B cell (primary cell): ENCODE results near the gene CPPED1. TPM values are rescaled to one million over a fixed set of nuclear protein-coding genes. Genes with fewer than 3 reads are reported as not detected.
A peak's percentile ranks its signal among the peaks of the same experiment; 100 is the strongest.

Source experiments
- ATAC-seq: fragments of 200-7000 bp; cut with Tn5 transposase; one replicate; pipeline ENCODE4 v1.10.0; 2021; ENCODE audit warnings: low read depth, mild to moderate bottlenecking, moderate number of reproducible peaks, moderate library complexity
- CTCF ChIA-PET: fragments of 350-600 bp; sonication (Branson Sonifier 250); formaldehyde crosslinking; loops from one replicate; lab custom pipeline; 2021; ENCODE audit warnings: antibody characterized with exemption, inconsistent platforms; lab: Charles Lee
- POLR2A ChIA-PET: fragments of 350-600 bp; sonication (Branson Sonifier 250); formaldehyde crosslinking; loops from one replicate; lab custom pipeline; 2021; ENCODE audit warnings: antibody characterized with exemption; lab: Charles Lee
- DNase-seq: peaks from one replicate; pipeline ENCODE4 v3.0.0; 2013
- H2AFZ ChIP-seq: 2 replicates; pipeline ENCODE4 v1.6.1; 2012; ENCODE audit warnings: mild to moderate bottlenecking, low read depth, low read length; ENCODE audit not compliant: insufficient read depth, poor library complexity, severe bottlenecking
- H3K27ac ChIP-seq, 2 donors: 1 replicate in 1 of 2; 2 replicates in 1 of 2; pipeline ENCODE4 v1.5.1; 2012 to 2013; ENCODE audit warnings: low read length in 2 of 2, mild to moderate bottlenecking in 2 of 2, moderate library complexity in 1 of 2
- H3K27me3 ChIP-seq, 4 experiments: fragments of 200-600 bp in 1 of 4; sonication (generic) in 1 of 4; replicated peaks in 1 of 4; 1 replicate in 2 of 4; 2 replicates in 2 of 4; pipeline versions ENCODE4 v1.6.1 to v1.7.0; 2013 to 2016; ENCODE audit warnings: low read length in 3 of 4, mild to moderate bottlenecking in 2 of 4, mixed read lengths in 1 of 4, moderate library complexity in 1 of 4; ENCODE audit not compliant: insufficient read depth in 4 of 4, control insufficient read depth in 3 of 4; ENCODE audit errors: control extremely low read depth in 1 of 4
- H3K36me3 ChIP-seq, 2 experiments: replicated peaks in 1 of 2; 1 replicate in 1 of 2; 2 replicates in 1 of 2; pipeline versions ENCODE4 v1.6.1 to v1.7.1; 2013; ENCODE audit warnings: low read length in 1 of 2; ENCODE audit not compliant: insufficient read depth in 2 of 2, control insufficient read depth in 1 of 2; ENCODE audit errors: control extremely low read depth in 1 of 2, extremely low read depth in 1 of 2
- H3K4me1 ChIP-seq, 2 donors: fragments of 200-600 bp in 1 of 2; sonication (generic) in 1 of 2; 1 replicate in 1 of 2; 2 replicates in 1 of 2; pipeline versions ENCODE4 v1.5.1 to v1.6.1; 2013 to 2017; ENCODE audit warnings: low read length in 2 of 2; ENCODE audit not compliant: control insufficient read depth in 2 of 2, insufficient read depth in 2 of 2
- H3K4me2 ChIP-seq: replicated peaks from 2 replicates; pipeline ENCODE3; 2012; ENCODE audit warnings: mild to moderate bottlenecking, low read depth, low read length; ENCODE audit not compliant: poor library complexity, severe bottlenecking
- H3K4me3 ChIP-seq, 5 experiments: fragments of 200-600 bp in 1 of 5; sonication (generic) in 1 of 5; 1 replicate in 3 of 5; 2 replicates in 2 of 5; pipeline versions ENCODE4 v1.5.1 to v1.7.0; 2011 to 2016; ENCODE audit warnings: low read length in 4 of 5, mild to moderate bottlenecking in 4 of 5, low read depth in 2 of 5, control low read depth in 1 of 5, moderate library complexity in 1 of 5; ENCODE audit not compliant: insufficient read depth in 1 of 5; ENCODE audit errors: control extremely low read depth in 1 of 5, extremely low read depth in 1 of 5
- H3K79me2 ChIP-seq: fragments of 200-600 bp; sonication (generic); one replicate; pipeline ENCODE4 v1.6.0; 2016; ENCODE audit warnings: low read length; ENCODE audit not compliant: control insufficient read depth, insufficient read depth
- H3K9ac ChIP-seq: fragments of 200-600 bp; sonication (generic); 2 replicates; pipeline ENCODE4 v1.6.1; 2017; ENCODE audit warnings: mild to moderate bottlenecking, low read length, moderate library complexity
- H3K9me3 ChIP-seq, 3 donors: one replicate each; pipeline versions ENCODE4 v1.6.1 to v1.7.1; 2013; ENCODE audit warnings: low read length in 2 of 3; ENCODE audit not compliant: control insufficient read depth in 2 of 3, insufficient read depth in 1 of 3; ENCODE audit errors: control extremely low read depth in 1 of 3
- H4K20me1 ChIP-seq: 2 replicates; pipeline ENCODE4 v1.6.0; 2012; ENCODE audit warnings: mild to moderate bottlenecking, low read length; ENCODE audit not compliant: insufficient read depth, control insufficient read depth, poor library complexity, severe bottlenecking
- H3K27ac Mint-ChIP-seq: one replicate; pipeline ENCODE4 v1.8.0; 2021; ENCODE audit warnings: mixed read lengths
- H3K27me3 Mint-ChIP-seq: one replicate; pipeline ENCODE4 v1.8.0; 2021; ENCODE audit warnings: mixed read lengths
- H3K4me1 Mint-ChIP-seq: one replicate; pipeline ENCODE4 v1.8.0; 2021; ENCODE audit warnings: mixed read lengths
- H3K4me3 Mint-ChIP-seq: one replicate; pipeline ENCODE4 v1.8.0; 2021; ENCODE audit warnings: mixed read lengths
- H3K9me3 Mint-ChIP-seq: one replicate; pipeline ENCODE4 v1.8.0; 2022; ENCODE audit warnings: mixed read lengths; ENCODE audit not compliant: insufficient read depth
- CTCF ChIP-seq: fragments of 200-600 bp; IDR thresholded peaks from one replicate; pipeline ENCODE4 v1.8.0; 2022; ENCODE audit warnings: antibody characterized with exemption, mild to moderate bottlenecking
- EZH2 ChIP-seq: IDR thresholded peaks from 2 replicates; pipeline ENCODE4 v1.6.1; 2012; ENCODE audit warnings: borderline replicate concordance, low read depth, mild to moderate bottlenecking, moderate library complexity, low read length; ENCODE audit not compliant: insufficient read depth, poor library complexity, severe bottlenecking
- WGBS: methylation state at CpG from one replicate; pipeline ENCODE4 v1.1.5; 2013; ENCODE audit warnings: missing lambda C conversion rate; ENCODE audit not compliant: insufficient coverage; 5-methylcytosine and 5-hydroxymethylcytosine counted together
- intact Hi-C: fragments of 100-400 bp; cut with micrococcal nuclease; formaldehyde crosslinking; loops from one replicate; pipeline ENCODE4 v1.10.0; 2022
- polyA plus RNA-seq: library from polyadenylated mRNA; depleted of rRNA; stranded (reverse); fragments of >200 nt; gene quantifications from 2 replicates; pipeline ENCODE4 v1.2.3, GENCODE V29; 2012
- total RNA-seq, 2 donors: library from RNA; stranded (reverse); fragments of 120-200 nt in 1 of 2; gene quantifications; 1 replicate in 1 of 2; 2 replicates in 1 of 2; pipeline versions ENCODE4 v1.2.3 to v1.2.4, GENCODE V29; 2013 to 2022

Gene CPPED1
- total and polyA plus RNA-seq, 2 donors (not counting 1 experiment from before 2014, with no cell fraction given): 5.9 to 11.3 TPM

GRCh38 chr16:12819126-12820117, 15.7 kb upstream of the CPPED1 start:
- Mint-ChIP-seq H3K4me1 (peaks cover 1% of the 10 kb centered on the region), H3K9me3 (no peaks in the 10 kb centered on the region), H3K27ac (no peak overlapping the region), H3K4me3 (no peak overlapping the region), H3K27me3 (peaks cover 14% of the 10 kb centered on the region)
- 35% methylated on average over 5 of the region's 18 CpGs for WGBS
- Histone ChIP-seq H3K79me2 (no peaks in the 10 kb centered on the region), H3K27me3 (no peaks in the 10 kb centered on the region), H4K20me1 (no peaks in the 10 kb centered on the region), H3K36me3 (no peaks in the 10 kb centered on the region), H3K27ac (no peak overlapping the region), H3K4me2 (no peak overlapping the region), H3K9ac (no peak overlapping the region), H3K4me3 (no peak overlapping the region), H3K9me3 (no peaks in the 10 kb centered on the region), H3K4me1 (no peaks in the 10 kb centered on the region), H2AFZ (peak overlapping the region; percentile 13)
- TF ChIP-seq EZH2: no peak
- peak; percentile 94 for TF ChIP-seq CTCF
- ChIA-PET POLR2A (no interaction called here), CTCF (interaction anchor here (0.9 to 5.6 kb wide), 6 partner anchors 9 to 725 kb away, joined by 3 to 39 read pairs (median 6); no protein-coding TSS in a partner anchor)
- ATAC-seq (peak; percentile 75), DNase-seq (peak; percentile 75)
- intact Hi-C loops: no loop called here

- Histone ChIP-seq H3K9me3 (no peaks in the 10 kb centered on the region), H3K4me3 (no peak overlapping the region), H3K4me2 (no peak overlapping the region), H3K9ac (no peak overlapping the region), H3K27ac (no peak overlapping the region), H2AFZ (no peak overlapping the region), H3K27me3 (no peaks in the 10 kb centered on the region), H3K4me1 (no peaks in the 10 kb centered on the region), H3K79me2 (no peaks in the 10 kb centered on the region), H4K20me1 (no peaks in the 10 kb centered on the region), H3K36me3 (no peaks in the 10 kb centered on the region)
- H3K4me3 Mint-ChIP-seq: no peak overlapping the region
- H3K27ac Mint-ChIP-seq: no peak overlapping the region
- H3K9me3 Mint-ChIP-seq: no peaks in the 10 kb centered on the region
- H3K4me1 Mint-ChIP-seq: peaks cover 1% of the 10 kb centered on the region
- intact Hi-C loops: no loop called here
- TF ChIP-seq CTCF (no peak), EZH2 (no peak)
- DNase-seq (no peak), ATAC-seq (no peak)
- 100% methylated on average over 2 of the region's 4 CpGs for WGBS
- ChIA-PET CTCF (interaction anchor here (1.0 to 5.6 kb wide), 4 partner anchors 10 to 723 kb away, joined by 3 to 39 read pairs (median 5); no protein-coding TSS in a partner anchor), POLR2A (no interaction called here)
- H3K27me3 Mint-ChIP-seq: peaks cover 14% of the 10 kb centered on the region
Observed at GRCh38 chr16:12818326-12818725, 14.6 kb upstream of the CPPED1 start.
